Islet of Langerhans (tissue), 1 donor: Measurements from ENCODE around the gene SMIM36.
"Not testable (repeated sequence)": the region's sequence is repeated elsewhere in the genome, so short reads cannot be mapped to it uniquely, and the experiment has no call there.

Experiments used
- FAIRE-seq: peaks from one replicate; lab custom pipeline; 2011; peaks lifted over from hg19 to GRCh38; lab: Jason Lieb, UNC

SMIM36 gene

GRCh38 chr17:55413825-55414489 is 97.3 kb downstream of the SMIM36 start:
- no peak for FAIRE-seq

DNA sequence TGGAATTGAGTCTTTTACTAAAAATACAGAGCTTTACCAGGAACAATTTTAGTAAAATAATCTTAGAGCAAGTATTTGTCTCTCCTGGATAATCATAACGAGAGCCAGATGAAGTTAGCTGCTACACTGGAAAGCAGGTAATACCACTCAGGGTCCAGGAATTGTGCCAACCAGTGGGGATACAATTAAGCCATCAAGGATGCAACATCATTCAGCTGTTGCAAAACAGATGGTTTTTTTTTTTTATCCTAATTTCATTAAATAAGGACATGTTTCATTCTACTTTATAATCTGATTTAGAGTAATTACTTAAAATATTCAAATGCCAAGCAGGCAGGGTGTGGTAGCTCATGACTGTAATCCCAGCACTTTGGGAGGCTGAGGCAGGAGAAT is 99.8 kb downstream of the SMIM36 start:
- no peak for FAIRE-seq

DNA sequence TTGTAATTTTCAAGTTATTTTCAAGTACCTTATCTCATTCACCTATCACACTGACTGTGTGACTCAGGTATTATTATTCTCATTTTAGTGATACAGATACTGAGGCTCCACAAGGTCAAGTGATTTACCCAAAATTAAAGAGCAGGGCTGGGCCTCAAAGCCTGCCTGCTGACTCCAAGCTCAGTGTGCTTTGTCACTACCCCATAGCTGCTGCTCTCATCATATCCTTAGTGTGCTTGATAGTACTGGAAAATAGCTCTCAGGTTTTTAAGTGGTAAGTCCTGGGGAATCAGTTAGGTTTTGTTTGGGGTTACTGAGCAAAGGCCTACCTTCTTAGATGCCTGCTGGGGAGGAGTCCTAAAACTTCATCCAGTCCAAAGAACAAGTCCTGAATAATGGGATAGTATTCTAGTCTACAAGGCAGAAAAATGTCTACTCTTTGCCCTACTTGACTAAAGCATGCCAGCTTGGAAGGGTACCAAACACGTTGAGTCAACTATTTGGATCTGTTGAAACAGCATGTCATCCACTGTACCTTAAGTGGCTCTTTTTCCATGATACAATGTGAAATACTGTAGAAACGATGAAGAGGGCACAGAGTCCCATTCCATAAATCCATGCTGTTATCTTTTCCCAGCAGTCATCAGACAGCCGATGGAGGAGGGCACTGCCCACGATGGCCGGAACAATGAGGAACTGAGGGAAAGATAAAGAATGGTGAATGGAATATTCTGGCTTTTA is 100.4 kb downstream of the SMIM36 start:
- no peak for FAIRE-seq

GRCh38 chr17:55409030-55409800 is 102.0 kb downstream of the SMIM36 start:
- FAIRE-seq, result no peak

GRCh38 chr17:55407641-55408566 is 103.3 kb downstream of the SMIM36 start:
- FAIRE-seq, result no peak

DNA sequence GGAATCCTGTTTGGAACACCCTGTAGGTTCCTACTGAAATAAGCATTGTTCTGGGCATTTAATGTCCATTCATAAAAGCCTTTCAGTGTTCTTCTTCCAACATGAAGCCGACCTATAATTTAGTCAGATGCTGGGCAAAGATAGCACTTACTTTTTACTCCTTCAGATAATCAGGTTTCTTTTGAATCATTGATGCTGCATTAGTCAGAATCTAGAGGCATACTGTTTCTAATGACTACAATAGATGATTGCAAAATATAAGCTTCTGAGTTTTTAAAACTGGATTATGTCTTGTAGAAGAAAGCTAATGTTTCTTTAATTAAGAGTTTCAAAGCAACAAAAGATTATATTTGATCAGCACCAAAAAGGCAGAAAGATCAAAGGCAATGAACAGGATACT is 105.7 kb downstream of the SMIM36 start:
- FAIRE-seq, result no peak

DNA sequence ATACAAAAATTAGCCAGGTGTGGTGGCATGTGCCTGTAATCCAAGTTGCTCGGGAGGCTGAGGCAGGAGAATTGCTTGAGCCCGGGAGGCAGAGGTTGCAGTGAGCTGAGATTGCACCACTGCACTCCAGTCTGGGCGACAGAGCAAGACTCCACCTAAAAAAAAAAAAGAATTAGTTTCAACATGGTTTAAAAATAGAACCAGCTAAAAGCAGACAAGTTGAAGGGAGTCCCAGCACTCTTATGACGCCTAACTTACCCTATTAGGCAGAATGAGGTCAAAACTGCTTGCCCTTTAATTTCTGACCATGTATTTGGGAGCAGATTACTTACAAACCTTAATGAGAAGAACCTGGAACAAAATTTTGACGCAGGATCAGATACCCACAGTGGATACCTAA is 107.1 kb downstream of the SMIM36 start:
- FAIRE-seq, result not testable (repeated sequence)

DNA sequence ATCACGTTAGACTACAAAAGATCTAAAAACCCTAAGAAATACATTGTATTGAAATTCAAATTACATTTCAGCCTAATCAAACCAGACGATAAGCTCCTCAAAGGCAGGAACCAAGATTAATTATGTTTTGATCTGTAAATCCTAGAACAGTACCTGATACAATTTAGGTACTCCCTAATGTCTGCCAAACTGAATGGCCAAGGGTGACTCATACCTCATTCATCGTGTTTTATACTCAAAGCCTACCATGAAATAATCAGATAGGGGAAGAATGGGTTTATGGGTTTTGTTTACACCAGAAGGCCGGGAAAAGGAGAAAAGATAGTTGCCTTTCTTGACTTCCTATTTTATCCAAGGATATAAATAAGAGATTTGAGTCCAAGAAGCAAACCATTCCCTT is 108.9 kb downstream of the SMIM36 start:
- no peak for FAIRE-seq
